Activated effector memory CD4-positive, alpha-beta T cell treated with anti-CD3 and anti-CD28 coated beads, Interleukin-2, amount 50 U/mL, for 16 hours (primary cell): Measurements from ENCODE around the gene CRTC2.
A peak's percentile ranks its signal among the peaks of the same experiment; 100 is the strongest.
"Not testable (repeated sequence)": the region's sequence is repeated elsewhere in the genome, so short reads cannot be mapped to it uniquely, and the experiment has no call there.

Experiments used
- DNase-seq: peaks from one replicate; pipeline ENCODE4 v3.0.0-alpha.2; 2020

The CRTC2 gene

DNA sequence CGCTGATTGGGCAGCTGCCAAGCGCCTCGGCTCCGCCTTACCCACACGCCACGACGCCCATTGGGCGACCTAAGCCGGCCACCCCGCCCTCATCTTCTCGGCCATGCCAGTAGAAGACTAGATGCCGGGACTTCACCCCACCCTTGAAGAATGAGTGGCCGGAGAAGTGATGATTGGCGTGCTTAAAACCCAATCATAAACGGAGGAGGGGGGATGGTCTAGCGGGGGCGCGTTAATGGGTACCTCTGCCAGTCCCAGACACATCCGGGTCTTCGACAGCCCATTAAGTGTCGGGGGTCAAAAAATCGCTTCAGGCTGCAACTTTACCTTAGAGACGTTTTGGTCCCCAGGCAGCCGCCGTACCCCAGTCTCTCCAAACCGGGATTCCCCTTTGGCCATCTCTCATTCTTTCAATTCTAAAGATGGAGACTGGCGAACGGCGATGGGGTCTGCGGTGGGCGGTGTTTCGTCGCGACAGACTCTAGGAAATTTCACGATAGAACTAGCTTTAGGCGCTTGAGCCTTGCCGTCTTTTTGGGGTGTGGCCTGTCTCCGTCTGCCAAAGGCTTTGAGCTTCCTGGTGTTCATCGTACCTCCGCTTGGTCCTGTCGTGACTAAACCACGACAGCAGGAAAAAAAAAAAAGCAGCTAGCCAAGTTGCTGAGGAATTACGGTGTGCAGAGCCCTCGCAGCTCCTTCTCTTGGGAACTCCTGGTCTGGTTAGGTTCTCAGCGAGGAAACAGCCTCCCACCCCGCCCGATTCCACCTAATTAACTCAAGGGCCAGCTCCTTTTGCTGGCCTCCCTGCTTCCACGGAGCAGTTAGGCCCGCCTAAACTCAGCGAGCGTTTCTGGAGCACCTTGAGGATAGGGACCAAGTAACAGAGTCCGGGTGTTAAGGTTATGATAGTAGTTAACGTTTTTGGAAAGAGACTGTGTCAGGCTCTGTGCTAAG lies 35.2 kb downstream of the CRTC2 start, which contains the start of gene GATAD2B:
Gene GATAD2B, minus strand, starts transcription at position 1 of the 954 bp plus-strand sequence. CDS start 94,625 bp downstream, outside the sequence.
- peak; percentile 99 for DNase-seq

- DNase-seq, result no peak
These were observed 36.1 kb downstream of the CRTC2 start for GRCh38 chr1:153922076-153922971.

- DNase-seq, result no peak
These were observed 36.7 kb downstream of the CRTC2 start for GRCh38 chr1:153921803-153922075.

- DNase-seq, result no peak
These were observed 37.2 kb downstream of the CRTC2 start for GRCh38 chr1:153921080-153921802.

GRCh38 chr1:153919876-153920852 lies 38.2 kb downstream of the CRTC2 start:
- no peak for DNase-seq

DNA sequence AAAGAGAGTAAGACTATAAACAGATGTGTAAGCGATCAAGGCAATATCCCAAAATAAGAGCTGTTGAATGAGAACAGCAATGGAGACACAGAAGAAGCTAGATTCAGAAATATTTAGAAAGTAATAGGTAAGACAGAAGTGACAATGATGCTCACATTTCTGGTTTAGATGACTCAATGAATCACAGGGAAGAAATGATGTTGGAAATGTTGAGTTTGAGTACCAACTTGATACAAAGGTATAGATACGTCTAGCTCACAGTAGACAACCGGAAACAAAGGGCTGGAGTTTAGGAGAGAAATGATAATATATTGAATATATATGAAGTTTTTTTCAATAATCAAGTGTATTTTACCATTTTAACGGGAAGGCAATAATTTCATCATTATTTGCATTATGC lies 42.1 kb downstream of the CRTC2 start:
- DNase-seq, result no peak

DNA sequence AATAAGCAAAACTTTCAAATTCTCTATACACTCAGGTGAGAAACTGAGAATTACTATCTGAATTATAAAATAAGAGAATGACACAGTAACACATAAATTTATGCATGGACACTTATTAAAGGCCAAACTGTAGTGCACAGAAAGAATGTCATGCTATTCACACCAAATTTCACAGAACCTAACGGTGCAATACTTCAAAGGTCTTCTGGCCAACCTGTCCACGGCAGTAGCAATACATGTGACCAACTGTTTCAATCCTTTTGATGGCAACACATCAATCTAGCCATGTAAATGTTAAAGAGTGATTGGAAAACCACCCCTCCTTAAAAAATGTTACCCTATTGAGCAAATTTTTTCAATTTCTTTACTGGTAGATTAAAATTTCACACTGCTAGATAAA lies 46.1 kb downstream of the CRTC2 start:
- DNase-seq, result no peak

DNA sequence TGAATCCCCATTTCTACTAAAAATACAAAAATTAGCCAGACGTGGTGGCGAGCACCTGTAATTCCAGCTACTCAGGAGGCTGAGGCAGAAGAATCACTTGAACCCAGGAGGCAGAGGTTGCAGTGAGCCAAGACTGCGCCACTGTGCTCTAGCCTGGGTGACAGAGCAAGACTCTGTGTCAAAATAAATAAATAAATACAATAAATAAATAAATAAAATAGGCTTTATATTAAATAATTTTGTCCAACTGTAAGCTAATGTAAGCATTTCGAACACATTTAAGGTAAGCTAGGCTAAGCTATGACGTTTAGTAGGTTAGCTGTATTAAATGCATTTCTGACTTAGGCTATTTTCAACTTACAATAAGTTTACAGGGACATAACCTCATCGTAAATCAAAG lies 47.9 kb downstream of the CRTC2 start:
- not testable (repeated sequence) for DNase-seq

DNA sequence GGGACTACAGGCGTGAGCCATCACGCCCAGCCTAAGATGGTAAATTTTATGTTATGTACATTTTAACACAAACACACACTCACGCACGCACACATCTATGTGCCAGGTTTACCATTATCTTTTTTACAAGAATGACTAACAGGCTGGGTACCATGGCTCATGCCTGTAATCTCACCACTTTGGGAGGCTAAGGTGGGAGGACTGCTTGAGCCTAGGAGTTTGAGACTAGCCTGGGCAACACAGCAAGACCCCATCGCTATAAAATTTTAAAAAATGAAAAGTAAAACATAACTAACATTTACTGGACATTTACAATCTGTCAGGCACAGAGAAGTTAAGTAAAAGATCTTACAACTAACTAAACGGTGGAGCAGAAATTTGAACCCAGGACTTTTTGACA lies 50.3 kb downstream of the CRTC2 start:
- DNase-seq, result no peak

GRCh38 chr1:153907134-153907533 lies 51.3 kb downstream of the CRTC2 start:
- no peak for DNase-seq

- DNase-seq, result no peak
These were observed 52.0 kb downstream of the CRTC2 start for GRCh38 chr1:153906396-153906795.

DNA sequence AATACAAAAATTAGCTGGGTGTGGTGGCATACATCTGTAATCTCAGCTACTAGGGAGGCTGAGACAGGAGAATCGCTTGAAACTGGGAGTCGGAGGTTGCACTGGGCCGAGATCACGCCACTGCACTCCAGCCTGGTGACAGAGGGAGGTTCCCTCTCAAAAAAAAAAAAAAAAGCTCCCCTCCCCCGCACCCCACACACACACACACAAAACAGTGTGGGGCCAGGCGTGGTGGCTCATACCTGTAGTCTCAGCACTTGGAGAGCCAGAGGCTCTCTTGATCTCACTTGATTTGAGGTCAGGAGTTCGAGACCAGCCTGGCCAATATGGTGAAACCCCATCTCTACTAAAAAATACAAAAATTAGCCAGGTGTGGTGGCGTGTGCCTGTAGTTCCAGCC lies 52.5 kb downstream of the CRTC2 start:
- DNase-seq, result not testable (repeated sequence)

DNA sequence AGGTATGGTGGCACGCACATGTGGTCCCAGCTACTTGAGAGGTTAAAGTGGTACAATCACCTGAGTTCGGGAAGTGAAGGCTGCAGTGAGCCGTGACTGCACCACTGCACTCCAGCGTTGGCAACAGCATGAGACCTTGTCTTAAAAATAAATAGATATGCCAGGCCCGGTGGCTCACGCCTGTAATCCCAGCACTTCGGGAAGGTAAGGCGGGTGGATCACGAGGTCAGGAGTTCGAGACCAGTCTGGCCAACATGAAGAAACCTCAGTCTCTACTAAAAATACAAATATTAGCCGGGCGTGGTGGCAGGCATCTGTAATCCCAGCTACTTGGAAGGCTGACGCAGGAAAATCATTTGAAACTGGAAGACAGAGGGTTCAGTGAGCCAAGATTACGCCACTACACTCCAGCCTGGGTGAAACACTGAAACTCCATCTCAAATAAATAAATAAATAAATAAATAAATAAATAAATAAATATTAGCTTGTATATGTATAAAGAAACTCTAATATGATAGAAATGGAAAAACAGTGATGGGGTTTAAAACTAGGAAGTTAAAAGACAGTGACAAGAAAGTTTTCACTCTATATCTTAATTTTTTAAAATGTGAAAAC lies 54.5 kb downstream of the CRTC2 start:
- no peak for DNase-seq

- no peak for DNase-seq
These were observed 58.9 kb downstream of the CRTC2 start for GRCh38 chr1:153899509-153899908.
